NCI-H1092 (cell line): ENCODE data around the gene MOB2.
"Not testable (repeated sequence)": the region's sequence is repeated elsewhere in the genome, so short reads cannot be mapped to it uniquely, and the experiment has no call there.

Experiments used
- DNase-seq: peaks from one replicate; lab custom pipeline; 2025; lab: John Stamatoyannopoulos, UW

MOB2 gene

GRCh38 chr11:1517117-1518005 lies 30.8 kb upstream of the MOB2 start:
- DNase-seq, result no peak

- no peak for DNase-seq
Observed at GRCh38 chr11:1516273-1517067, 29.9 kb upstream of the MOB2 start.

GRCh38 chr11:1515082-1516060 lies 28.8 kb upstream of the MOB2 start:
- DNase-seq, result peak; percentile 50

GRCh38 chr11:1514336-1515061 lies 27.9 kb upstream of the MOB2 start:
- no peak for DNase-seq

GRCh38 chr11:1513326-1514296 lies 27.0 kb upstream of the MOB2 start:
- DNase-seq, result no peak

- DNase-seq, result not testable (repeated sequence)
Observed at GRCh38 chr11:1512531-1513258, 26.1 kb upstream of the MOB2 start.

- no peak for DNase-seq
Observed at GRCh38 chr11:1511937-1512496, 25.4 kb upstream of the MOB2 start.

GRCh38 chr11:1510928-1511327 lies 24.3 kb upstream of the MOB2 start:
- no peak for DNase-seq

- not testable (repeated sequence) for DNase-seq
Observed at GRCh38 chr11:1510351-1510750, 23.8 kb upstream of the MOB2 start.

- DNase-seq, result no peak
Observed at GRCh38 chr11:1509626-1510255, 23.2 kb upstream of the MOB2 start.

- DNase-seq, result no peak
Observed at GRCh38 chr11:1508986-1509385, 22.4 kb upstream of the MOB2 start.

GRCh38 chr11:1508491-1508891 lies 21.9 kb upstream of the MOB2 start:
- DNase-seq, result no peak

- no peak for DNase-seq
Observed at GRCh38 chr11:1507381-1508140, 21.0 kb upstream of the MOB2 start.

- no peak for DNase-seq
Observed at GRCh38 chr11:1506981-1507380, 20.4 kb upstream of the MOB2 start.

- DNase-seq, result no peak
Observed at GRCh38 chr11:1505480-1505879, 18.9 kb upstream of the MOB2 start.

- no peak for DNase-seq
Observed at GRCh38 chr11:1504581-1505290, 18.2 kb upstream of the MOB2 start.

GRCh38 chr11:1504138-1504537 lies 17.6 kb upstream of the MOB2 start:
- no peak for DNase-seq
